ENCODE measurements around the gene GTF2IRD1. TPM values are rescaled to one million over a fixed set of nuclear protein-coding genes. Genes with fewer than 3 reads are reported as not detected.

GTF2IRD1 gene
- total RNA-seq, 1 experiment from 2014 or later, result 54.0 TPM

DNA sequence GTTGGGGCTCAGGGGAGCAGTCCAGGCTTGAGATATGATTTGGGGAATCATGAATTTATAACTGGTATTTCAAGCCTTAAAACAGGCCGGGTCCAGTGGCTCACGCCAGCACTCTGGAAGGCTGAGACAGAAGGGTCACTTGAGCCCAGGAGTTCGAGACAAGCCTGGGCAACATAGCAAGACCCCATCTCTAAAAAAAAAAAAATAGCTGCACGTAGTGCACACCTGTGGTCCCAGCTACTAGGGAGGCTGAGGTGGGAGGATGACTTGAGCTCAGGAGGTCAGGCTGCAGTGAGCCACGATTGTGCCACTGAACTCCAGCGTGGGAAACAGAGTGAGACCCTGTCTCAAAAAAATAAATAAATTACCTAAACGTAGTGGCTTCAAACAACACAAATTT lies 122.1 kb downstream of the GTF2IRD1 start:
- POLR2A ChIA-PET, result no interaction called here

More for the DNA sequence above, 122.1 kb downstream of the GTF2IRD1 start:
- in situ Hi-C loops (cut with HindIII; ENCODE audit: low pct_unique_long_range_greater_than_20kb, low sequenced_read_pairs) (no loop called here), intact Hi-C loops (cut with micrococcal nuclease; ENCODE audit: unreplicated experiment) (no loop called here)
- no peak overlapping the region for H3K4me3 ChIP-seq (ENCODE audit: low read depth in 2 of 2, low read length in 2 of 2)
- H3K36me3 ChIP-seq (ENCODE audit: control insufficient read depth, insufficient read depth, low read length), result no peaks in the 10 kb centered on the region
- no peaks in the 10 kb centered on the region for H3K27me3 ChIP-seq (ENCODE audit: control insufficient read depth, insufficient read depth, low read length)
- peaks cover 13% of the 10 kb centered on the region for H3K4me1 ChIP-seq (ENCODE audit: control insufficient read depth, insufficient read depth, low read length)
- CTCF ChIA-PET, result interaction anchor here (0.6 kb wide), 1 partner anchor 375 kb away, joined by 3 read pairs; no protein-coding TSS in a partner anchor
- TF ChIP-seq CTCF (IDR thresholded peaks at IDR 0.05) (no peak), POLR2AphosphoS5 (IDR thresholded peaks at IDR 0.05; ENCODE audit: low read depth, low read length) (no peak), TCF7L2 (IDR thresholded peaks at IDR 0.05; ENCODE audit: low read depth, low read length) (no peak), REST (IDR thresholded peaks at IDR 0.05; ENCODE audit: insufficient read depth in 1 of 2, low read depth in 2 of 2, low read length in 1 of 2) (no peak), SIN3A (IDR thresholded peaks at IDR 0.05; ENCODE audit: borderline replicate concordance, insufficient read depth, low read depth, low read length) (no peak)
- no peak overlapping the region for H3K27ac ChIP-seq (ENCODE audit: low read length)
- H3K9me3 ChIP-seq (ENCODE audit: control insufficient read depth, insufficient read depth, low read depth, low read length), result no peaks in the 10 kb centered on the region
- BruUV-seq (replicated peaks), result no TSS peak
- DNase-seq (ENCODE audit: low read depth, low spot score) (no peak), ATAC-seq (no peak)
